Naive B cell (primary cell): Measurements from ENCODE around the gene TOMM40L. TPM values are rescaled to one million over a fixed set of nuclear protein-coding genes. Genes with fewer than 3 reads are reported as not detected.
"Not testable (repeated sequence)": the region's sequence is repeated elsewhere in the genome, so short reads cannot be mapped to it uniquely, and the experiment has no call there.

Experiments used
- ATAC-seq, 2 donors: fragments of 150-1000 bp; cut with Tn5 transposase; 2 replicates each; pipeline ENCODE4 v1.10.0; 2021; ENCODE audit warnings: low read depth in 2 of 2, mild to moderate bottlenecking in 2 of 2, moderate library complexity in 2 of 2
- DNase-seq: peaks from one replicate; pipeline ENCODE4 v3.0.0; 2022
- H3K27ac Mint-ChIP-seq, 6 donors: one replicate each; pipeline ENCODE4 v1.8.0; 2020 to 2022; ENCODE audit warnings: mild to moderate bottlenecking in 6 of 6, mixed read lengths in 6 of 6, moderate library complexity in 5 of 6, inconsistent platforms in 2 of 6
- H3K27me3 Mint-ChIP-seq, 3 donors: one replicate each; pipeline ENCODE4 v1.8.0; 2021 to 2022; ENCODE audit warnings: mixed read lengths in 3 of 3, mild to moderate bottlenecking in 1 of 3
- H3K36me3 Mint-ChIP-seq, 2 donors: one replicate each; pipeline ENCODE4 v1.8.0; 2020 to 2022; ENCODE audit warnings: mixed read lengths in 2 of 2, inconsistent platforms in 1 of 2, mild to moderate bottlenecking in 1 of 2
- H3K4me1 Mint-ChIP-seq, 3 donors: one replicate each; pipeline ENCODE4 v1.8.0; 2020 to 2022; ENCODE audit warnings: mixed read lengths in 3 of 3, inconsistent platforms in 1 of 3, mild to moderate bottlenecking in 1 of 3, moderate library complexity in 1 of 3
- H3K4me3 Mint-ChIP-seq, 8 donors: one replicate each; pipeline ENCODE4 v1.8.0; 2020 to 2022; ENCODE audit warnings: mild to moderate bottlenecking in 8 of 8, mixed read lengths in 8 of 8, moderate library complexity in 8 of 8, inconsistent platforms in 2 of 8
- H3K9me3 Mint-ChIP-seq, 7 donors: one replicate each; pipeline ENCODE4 v1.8.0; 2020 to 2022; ENCODE audit warnings: mixed read lengths in 7 of 7, mild to moderate bottlenecking in 5 of 7, inconsistent platforms in 2 of 7, moderate library complexity in 1 of 7
- polyA plus RNA-seq, 6 donors: library from polyadenylated mRNA; unstranded; fragments of 300-500 nt; fragmentation: Illumina TruSeq; gene quantifications; one replicate each; pipeline ENCODE4 v1.2.3, GENCODE V29; 2021; ENCODE audit warnings: low read depth in 6 of 6

TOMM40L gene
- polyA plus RNA-seq, 6 donors from 2014 or later = 1.5 to 5.8 (median 4.4) TPM

GRCh38 chr1:161218301-161219077, 7.4 kb upstream of the TOMM40L start:
- ATAC-seq = no peak
- Mint-ChIP-seq H3K27me3 (peaks cover 53 to 61% (median 55%) of the 10 kb centered on the region in 3 donors), H3K9me3 (no peaks in the 10 kb centered on the region), H3K36me3 (peaks cover 8 to 18% of the 10 kb centered on the region in 2 donors), H3K4me1 (peaks cover 19 to 34% (median 28%) of the 10 kb centered on the region in 3 donors), H3K4me3 (peak overlapping the region in 1 of 8 donors; percentile 60), H3K27ac (no peak overlapping the region)
- DNase-seq = no peak

GRCh38 chr1:161219078-161219892, 6.6 kb upstream of the TOMM40L start:
- peaks cover 19 to 33% (median 32%) of the 10 kb centered on the region in 3 donors for H3K4me1 Mint-ChIP-seq
- no peak overlapping the region for H3K4me3 Mint-ChIP-seq
- DNase-seq (no peak), ATAC-seq (no peak)
- H3K36me3 Mint-ChIP-seq = peaks cover 0 to 10% of the 10 kb centered on the region in 2 donors
- no peak overlapping the region for H3K27ac Mint-ChIP-seq
- H3K9me3 Mint-ChIP-seq = no peaks in the 10 kb centered on the region
- peaks cover 53 to 67% (median 60%) of the 10 kb centered on the region in 3 donors for H3K27me3 Mint-ChIP-seq

GRCh38 chr1:161220002-161220401, 5.9 kb upstream of the TOMM40L start:
- ATAC-seq = no peak
- Mint-ChIP-seq H3K27me3 (peaks cover 50 to 59% (median 55%) of the 10 kb centered on the region in 3 donors), H3K36me3 (peaks cover 0 to 3% of the 10 kb centered on the region in 2 donors), H3K27ac (no peak overlapping the region), H3K4me1 (peaks cover 17 to 30% (median 25%) of the 10 kb centered on the region in 3 donors), H3K4me3 (no peak overlapping the region), H3K9me3 (no peaks in the 10 kb centered on the region)
- no peak for DNase-seq

- ATAC-seq = no peak
- Mint-ChIP-seq H3K27me3 (peaks cover 44 to 56% (median 51%) of the 10 kb centered on the region in 3 donors), H3K9me3 (no peaks in the 10 kb centered on the region), H3K4me1 (peaks cover 15 to 44% (median 38%) of the 10 kb centered on the region in 3 donors), H3K36me3 (no peaks in the 10 kb centered on the region), H3K4me3 (peak overlapping the region in 1 of 8 donors; percentile 42), H3K27ac (no peak overlapping the region)
- DNase-seq = no peak
Measured at GRCh38 chr1:161222175-161223019, 3.5 kb upstream of the TOMM40L start.

GRCh38 chr1:161223805-161224694, 1.8 kb upstream of the TOMM40L start:
- peaks cover 0 to 6% of the 10 kb centered on the region in 2 donors for H3K36me3 Mint-ChIP-seq
- no peaks in the 10 kb centered on the region for H3K9me3 Mint-ChIP-seq
- H3K4me1 Mint-ChIP-seq = peaks cover 15 to 37% (median 36%) of the 10 kb centered on the region in 3 donors
- H3K27ac Mint-ChIP-seq = peak overlapping the region in 3 of 6 donors; percentile 60 to 82 (median 61)
- H3K27me3 Mint-ChIP-seq = peaks cover 37 to 49% (median 43%) of the 10 kb centered on the region in 3 donors
- peak overlapping the region in 1 of 8 donors; percentile 40 for H3K4me3 Mint-ChIP-seq
- ATAC-seq (no peak), DNase-seq (no peak)

- H3K27ac Mint-ChIP-seq, DNase-seq, H3K36me3 Mint-ChIP-seq, ATAC-seq, H3K4me3 Mint-ChIP-seq, H3K9me3 Mint-ChIP-seq: not testable (repeated sequence)
- H3K27me3 Mint-ChIP-seq = peaks cover 31 to 43% (median 37%) of the 10 kb centered on the region in 3 donors
- peaks cover 15 to 37% (median 36%) of the 10 kb centered on the region in 3 donors for H3K4me1 Mint-ChIP-seq
Measured at GRCh38 chr1:161224695-161225087, 1.2 kb upstream of the TOMM40L start.

GRCh38 chr1:161225178-161225533, 704 bp upstream of the TOMM40L start:
- H3K4me3 Mint-ChIP-seq = peak overlapping the region in 5 of 8 donors; percentile 7 to 100 (median 96)
- DNase-seq = peak; percentile 13
- peaks cover 0 to 6% of the 10 kb centered on the region in 2 donors for H3K36me3 Mint-ChIP-seq
- peak overlapping the region in 4 of 6 donors; percentile 70 to 99 (median 86) for H3K27ac Mint-ChIP-seq
- peaks cover 15 to 37% (median 36%) of the 10 kb centered on the region in 3 donors for H3K4me1 Mint-ChIP-seq
- no peaks in the 10 kb centered on the region for H3K9me3 Mint-ChIP-seq
- H3K27me3 Mint-ChIP-seq = peaks cover 27 to 38% (median 37%) of the 10 kb centered on the region in 3 donors
- no peak for ATAC-seq

GRCh38 chr1:161226320-161226711, 456 bp downstream of the TOMM40L start:
- ATAC-seq = no peak
- H3K36me3 Mint-ChIP-seq = peaks cover 0 to 6% of the 10 kb centered on the region in 2 donors
- peaks cover 21 to 28% (median 28%) of the 10 kb centered on the region in 3 donors for H3K27me3 Mint-ChIP-seq
- no peaks in the 10 kb centered on the region for H3K9me3 Mint-ChIP-seq
- peak overlapping the region; percentile 84 to 100 (median 100) for H3K4me3 Mint-ChIP-seq
- H3K27ac Mint-ChIP-seq = peak overlapping the region in 4 of 6 donors; percentile 85 to 99 (median 91)
- peaks cover 15 to 37% (median 36%) of the 10 kb centered on the region in 3 donors for H3K4me1 Mint-ChIP-seq
- DNase-seq = no peak

- H3K27me3 Mint-ChIP-seq = peaks cover 21 to 25% (median 25%) of the 10 kb centered on the region in 3 donors
- peak overlapping the region; percentile 74 to 100 (median 98) for H3K4me3 Mint-ChIP-seq
- peaks cover 0 to 6% of the 10 kb centered on the region in 2 donors for H3K36me3 Mint-ChIP-seq
- peak overlapping the region in 2 of 6 donors; percentile 54 to 89 for H3K27ac Mint-ChIP-seq
- H3K9me3 Mint-ChIP-seq = no peaks in the 10 kb centered on the region
- H3K4me1 Mint-ChIP-seq = peaks cover 15 to 37% (median 36%) of the 10 kb centered on the region in 3 donors
- DNase-seq (no peak), ATAC-seq (no peak)
Measured at GRCh38 chr1:161226759-161227158, 899 bp downstream of the TOMM40L start.

- Mint-ChIP-seq H3K4me1 (peaks cover 15 to 37% (median 36%) of the 10 kb centered on the region in 3 donors), H3K27ac (peak overlapping the region; percentile 17 to 87 (median 51))
Measured at GRCh38 chr1:161227196-161227871, 1.5 kb downstream of the TOMM40L start.

GRCh38 chr1:161228032-161228431, 2.2 kb downstream of the TOMM40L start:
- ATAC-seq = no peak
- peaks cover 12% of the 10 kb centered on the region in 3 donors for H3K27me3 Mint-ChIP-seq
- DNase-seq = no peak
- peaks cover 0 to 6% of the 10 kb centered on the region in 2 donors for H3K36me3 Mint-ChIP-seq
- peaks cover 15 to 37% (median 36%) of the 10 kb centered on the region in 3 donors for H3K4me1 Mint-ChIP-seq
- no peaks in the 10 kb centered on the region for H3K9me3 Mint-ChIP-seq
- H3K27ac Mint-ChIP-seq = peak overlapping the region in 1 of 6 donors; percentile 54
- peak overlapping the region in 7 of 8 donors; percentile 12 to 100 (median 84) for H3K4me3 Mint-ChIP-seq

More at GRCh38 chr1:161227196-161227871, 1.5 kb downstream of the TOMM40L start:
- H3K4me3 Mint-ChIP-seq = peak overlapping the region; percentile 73 to 100 (median 90)
- peak; percentile 75 for DNase-seq
- peaks cover 0 to 6% of the 10 kb centered on the region in 2 donors for H3K36me3 Mint-ChIP-seq
- H3K9me3 Mint-ChIP-seq = no peaks in the 10 kb centered on the region
- peaks cover 16 to 19% (median 19%) of the 10 kb centered on the region in 3 donors for H3K27me3 Mint-ChIP-seq
- peak; percentile 43 to 46 for ATAC-seq
